ENCODE data around the gene TMED1.
"Not testable (repeated sequence)": the region's sequence is repeated elsewhere in the genome, so short reads cannot be mapped to it uniquely, and the experiment has no call there.

TMED1 gene

GRCh38 chr19:10862561-10863106 is 26.6 kb upstream of the TMED1 start:
- DNase-seq (ENCODE audit: low read depth): no peak

GRCh38 chr19:10861103-10861651 is 25.2 kb upstream of the TMED1 start:
- peak; percentile 13 for DNase-seq (ENCODE audit: low read depth)

DNA sequence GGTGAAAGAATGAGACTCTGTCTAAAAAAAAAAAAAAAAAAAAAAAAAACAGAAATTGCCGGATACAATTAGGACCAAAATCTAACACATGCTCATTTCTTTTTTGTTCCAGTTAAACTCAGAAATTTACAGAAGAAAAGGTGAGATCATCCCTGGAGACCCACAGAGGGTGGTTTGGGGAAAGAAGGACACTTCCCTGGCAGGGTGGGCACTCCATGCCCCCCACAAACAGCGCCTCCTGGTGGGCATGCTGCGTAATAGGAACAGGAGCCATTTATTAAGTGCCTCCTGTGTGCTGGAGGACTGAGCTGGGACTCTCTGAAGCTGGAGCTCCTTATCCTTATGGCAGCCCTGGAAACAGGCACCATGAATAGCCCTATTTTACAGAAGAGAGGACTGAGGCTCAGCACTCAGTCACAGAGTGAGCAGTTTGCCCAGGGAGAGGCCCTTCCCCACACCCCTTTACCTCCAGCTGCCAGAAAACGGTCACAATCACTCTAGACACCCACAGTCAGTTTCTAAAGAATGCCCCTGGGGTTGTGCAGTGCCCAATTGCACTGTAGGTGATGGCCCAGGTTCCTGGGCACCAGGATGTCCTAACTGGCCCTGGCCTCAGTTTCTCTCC is 22.3 kb upstream of the TMED1 start:
- no peak for DNase-seq (ENCODE audit: low read depth)

DNA sequence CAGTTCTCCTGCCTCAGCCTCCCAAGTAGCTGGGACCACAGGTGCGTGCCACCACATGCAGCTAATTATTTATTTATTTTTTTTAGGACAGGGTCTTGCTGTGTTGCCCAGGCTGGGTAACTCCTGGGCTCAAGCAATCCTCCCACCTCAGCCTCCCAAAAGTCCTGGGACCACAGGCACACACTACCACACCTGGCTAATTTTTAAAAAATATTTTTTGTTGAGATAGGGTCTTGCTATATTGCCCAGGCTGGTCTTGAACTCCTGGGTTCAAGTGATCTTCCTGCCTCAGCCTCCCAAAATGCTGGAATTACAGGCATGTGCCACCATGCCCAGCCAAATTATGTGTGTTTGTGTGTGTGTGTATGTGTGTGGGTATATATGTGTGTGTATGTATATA is 20.9 kb upstream of the TMED1 start:
- DNase-seq (ENCODE audit: low read depth): not testable (repeated sequence)

DNA sequence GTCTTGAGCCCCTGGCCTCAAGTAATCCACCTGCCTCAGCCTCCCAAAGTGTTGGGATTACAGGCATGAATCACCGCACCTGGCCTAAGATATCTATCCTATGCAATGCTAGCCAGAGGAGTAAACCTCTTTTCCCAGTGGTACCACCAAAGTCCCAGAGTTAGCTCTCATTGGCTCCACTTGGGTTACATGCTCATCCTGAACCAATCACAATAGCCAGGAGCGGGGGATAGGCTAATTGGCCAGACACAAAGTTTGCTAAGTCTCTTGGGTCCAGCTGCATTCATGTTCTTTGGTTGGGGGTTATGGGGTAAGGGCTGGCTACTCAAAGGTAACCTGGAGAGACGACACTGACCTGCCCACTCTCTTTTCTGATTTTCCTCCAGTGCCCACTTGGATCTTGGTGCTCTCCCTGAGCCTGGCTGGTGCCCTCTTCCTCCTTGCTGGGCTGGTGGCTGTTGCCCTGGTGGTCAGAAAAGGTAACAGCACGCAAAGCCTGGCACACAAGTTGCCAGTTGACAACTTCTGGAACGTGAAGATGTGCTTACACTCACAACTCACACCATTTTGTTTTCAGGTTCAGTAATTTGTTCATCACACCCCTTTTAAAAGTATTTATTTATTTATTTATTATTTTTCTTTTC is 20.0 kb upstream of the TMED1 start:
- no peak for DNase-seq (ENCODE audit: low read depth)

DNA sequence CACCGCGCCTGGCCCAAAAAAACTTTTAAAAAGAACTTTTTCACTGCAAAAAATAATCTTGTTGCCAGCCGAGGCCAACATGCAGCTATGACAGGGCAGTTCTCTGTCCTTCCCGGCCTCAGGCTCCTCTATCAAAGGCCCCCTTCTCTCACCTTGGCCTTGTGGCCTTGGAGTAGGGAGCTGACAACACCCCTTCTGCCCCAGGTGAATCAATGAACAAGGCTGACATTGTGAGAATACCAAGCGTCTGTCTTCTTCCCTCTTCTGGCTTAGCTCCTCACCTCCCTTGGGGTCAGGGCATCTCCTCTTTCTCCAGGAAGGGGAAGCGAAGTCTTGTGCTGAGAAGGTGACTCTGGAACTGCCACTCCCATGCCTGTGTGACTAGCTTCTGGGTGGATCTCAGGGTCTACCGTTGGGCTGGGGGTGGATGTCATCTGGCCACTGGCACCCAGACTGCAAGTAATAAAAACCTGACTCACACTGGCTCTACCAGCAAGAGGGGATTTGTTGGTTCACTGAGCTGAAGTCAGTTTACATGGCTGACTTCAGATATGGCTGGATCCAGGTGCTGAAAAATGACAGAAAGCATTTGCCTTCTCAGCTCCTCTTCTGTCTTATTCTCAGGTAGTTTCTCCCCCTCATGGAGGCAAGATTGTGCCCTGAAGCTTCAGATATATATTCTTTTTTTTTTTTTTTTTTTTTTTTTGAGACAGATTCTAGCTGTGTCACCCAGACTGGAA is 18.5 kb upstream of the TMED1 start:
- no peak for DNase-seq (ENCODE audit: low read depth)

- DNase-seq (ENCODE audit: low read depth): no peak
Observed at GRCh38 chr19:10852941-10853340, 16.9 kb upstream of the TMED1 start.

DNA sequence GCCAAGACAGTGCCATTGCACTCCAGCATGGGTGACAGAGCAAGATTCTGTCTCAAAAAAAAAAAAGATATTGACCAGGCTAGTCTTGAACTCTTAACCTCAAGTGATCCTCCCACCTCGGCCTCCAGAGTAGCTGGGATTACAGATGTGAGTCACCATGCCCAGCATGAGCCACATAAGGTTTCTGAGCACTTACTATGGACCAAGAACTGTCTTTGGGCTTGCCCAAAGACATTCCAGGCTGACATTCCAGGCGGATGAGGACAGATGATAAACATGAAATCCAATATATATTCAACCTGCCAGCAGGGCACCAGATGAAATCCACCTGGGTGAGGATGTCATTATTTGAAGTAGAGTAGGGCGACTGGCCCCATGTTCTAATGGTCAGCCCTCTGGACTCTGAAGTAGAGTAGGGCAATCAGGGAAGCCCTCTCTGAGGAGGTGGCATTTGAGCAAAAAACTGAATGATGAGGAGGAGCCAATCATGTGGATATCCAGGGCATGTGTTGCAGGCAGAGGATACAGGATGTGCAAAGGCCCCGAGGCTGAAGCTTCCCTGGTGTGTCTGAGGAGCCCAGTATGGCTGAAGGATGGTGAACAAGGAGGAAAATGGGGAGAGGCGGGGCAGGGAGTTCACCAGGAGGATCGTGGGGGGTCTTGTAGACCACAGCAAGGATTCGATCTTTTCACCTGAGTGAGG is 16.2 kb upstream of the TMED1 start:
- DNase-seq (ENCODE audit: low read depth): no peak

GRCh38 chr19:10850631-10851030 is 14.6 kb upstream of the TMED1 start:
- DNase-seq (ENCODE audit: low read depth): no peak

- no peak for DNase-seq (ENCODE audit: low read depth)
Observed at GRCh38 chr19:10848230-10848856, 12.3 kb upstream of the TMED1 start, which contains the start of gene C19orf38. C19orf38 (plus strand) TSS chr19:10848415; CDS start chr19:10848509, 94 bp downstream.

GRCh38 chr19:10846500-10847202 is 10.6 kb upstream of the TMED1 start:
- DNase-seq (ENCODE audit: low read depth): no peak

GRCh38 chr19:10842788-10843187 is 6.8 kb upstream of the TMED1 start:
- DNase-seq (ENCODE audit: low read depth): no peak

DNA sequence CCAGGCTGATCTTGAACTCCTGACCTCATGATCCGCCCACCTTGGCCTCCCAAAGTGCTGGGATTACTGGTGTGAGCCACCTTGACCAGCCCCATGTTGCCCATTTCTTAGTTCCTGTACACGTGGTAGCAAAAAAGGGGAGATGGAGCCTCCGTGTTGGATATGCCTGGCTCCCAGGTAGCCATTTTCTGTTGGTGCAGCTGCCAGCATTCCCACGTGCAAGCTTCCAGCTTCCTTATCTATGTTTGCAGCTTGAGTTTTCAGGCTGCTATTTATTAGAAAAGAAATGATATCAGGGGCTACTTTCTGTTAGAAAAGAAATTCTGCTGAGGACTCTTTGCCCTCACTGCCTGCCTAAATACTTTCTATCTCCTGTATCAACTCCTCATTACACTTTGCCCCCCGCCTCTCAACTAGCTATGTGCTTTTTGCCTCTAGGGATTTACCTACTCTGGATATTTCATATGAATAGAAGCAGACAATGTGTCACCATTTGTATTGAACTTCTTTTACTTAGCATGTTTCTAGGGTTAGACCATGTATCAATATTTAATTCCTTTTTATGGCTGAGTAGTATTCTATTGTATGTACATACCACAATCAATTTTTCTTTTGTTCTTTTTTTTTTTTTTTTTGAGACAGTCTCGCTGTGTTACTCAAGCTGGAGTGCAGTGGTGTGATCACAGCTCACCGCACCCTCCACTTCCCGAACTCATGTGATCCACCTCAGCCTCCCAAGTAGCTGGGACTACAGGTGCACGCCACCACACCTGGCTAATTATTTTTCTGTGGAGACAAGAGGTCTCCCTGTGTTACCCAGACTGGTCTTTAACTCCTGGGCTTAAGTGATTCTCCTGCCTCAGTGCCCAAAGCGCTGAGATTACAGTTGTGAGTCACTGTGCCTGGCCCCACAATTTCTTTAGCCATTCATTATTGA is 3.4 kb upstream of the TMED1 start:
- DNase-seq (ENCODE audit: low read depth): no peak

GRCh38 chr19:10838377-10838776 is 2.4 kb upstream of the TMED1 start:
- no peak for DNase-seq (ENCODE audit: low read depth)

GRCh38 chr19:10837649-10838048 is 1.6 kb upstream of the TMED1 start:
- not testable (repeated sequence) for DNase-seq (ENCODE audit: low read depth)

DNA sequence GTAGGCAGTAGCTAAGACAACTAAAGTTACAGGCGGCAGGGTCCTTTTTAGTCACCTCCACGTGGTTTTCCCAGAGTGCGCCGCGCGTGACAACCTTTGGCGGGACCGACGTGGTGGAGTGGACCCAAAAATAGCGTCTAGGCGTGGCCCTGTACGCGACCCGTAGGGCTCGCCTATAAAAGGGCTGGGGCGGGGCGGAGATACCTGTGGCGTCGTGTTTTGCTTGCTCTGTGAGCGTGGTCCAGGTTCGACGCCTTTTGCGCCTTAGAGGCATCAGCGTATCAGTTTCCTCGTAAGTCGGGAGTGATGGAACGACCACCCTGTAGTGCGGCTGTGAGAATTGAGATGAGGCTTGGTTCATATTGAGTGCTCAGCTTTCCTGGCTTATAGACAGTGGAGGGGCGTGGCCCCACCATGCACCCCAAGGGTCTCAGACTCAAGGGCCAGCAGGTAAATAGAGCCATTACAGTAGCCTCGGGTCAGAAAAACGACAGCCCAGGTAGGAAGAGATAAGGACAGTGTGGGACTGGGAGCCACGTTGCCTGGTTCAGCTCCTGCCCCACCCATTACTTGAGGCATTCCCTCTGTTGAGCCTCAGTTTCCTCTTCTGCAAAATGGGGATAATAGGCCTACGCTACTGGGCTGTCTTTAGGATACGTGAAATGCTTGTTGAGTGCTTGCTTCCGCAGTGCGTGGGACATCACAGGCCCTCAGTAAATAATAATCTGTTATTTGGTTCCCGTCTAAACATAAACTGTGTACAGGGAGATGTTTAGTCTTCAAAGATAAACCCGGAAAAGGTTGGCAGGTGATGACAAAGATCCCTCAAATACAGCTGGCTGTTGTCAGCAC is 693 bp upstream of the TMED1 start:
- DNase-seq (ENCODE audit: low read depth): peak; percentile 79

GRCh38 chr19:10835089-10835753 is 791 bp downstream of the TMED1 start:
- no peak for DNase-seq (ENCODE audit: low read depth)

GRCh38 chr19:10832939-10833296 is 3.1 kb downstream of the TMED1 start:
- no peak for DNase-seq (ENCODE audit: low read depth)
